Dermis microvascular lymphatic vessel endothelial cell (primary cell): Measurements from ENCODE around the gene ACTL8. TPM values are rescaled to one million over a fixed set of nuclear protein-coding genes. Genes with fewer than 3 reads are reported as not detected.

Experiments
- DNase-seq, 2 donors: peaks; one replicate each; pipeline versions ENCODE4 v3.0.0 to v3.0.0-alpha.2; 2010; ENCODE audit warnings: low read depth in 2 of 2
- total RNA-seq: library from RNA; depleted of rRNA; stranded (reverse); fragments of >200 nt; gene quantifications from 2 replicates; pipeline ENCODE4 v1.2.1, GENCODE V29; 2014

Gene ACTL8
- total RNA-seq, 1 donor from 2014 or later, result not detected

GRCh38 chr1:17770983-17771382, 15.8 kb downstream of the ACTL8 start:
- DNase-seq, result no peak

- no peak for DNase-seq
Observed at GRCh38 chr1:17772615-17773212, 17.6 kb downstream of the ACTL8 start.

- no peak for DNase-seq
Observed at GRCh38 chr1:17773591-17774326, 18.6 kb downstream of the ACTL8 start.

GRCh38 chr1:17774452-17774851, 19.3 kb downstream of the ACTL8 start:
- no peak for DNase-seq

GRCh38 chr1:17775796-17776195, 20.7 kb downstream of the ACTL8 start:
- DNase-seq, result no peak

GRCh38 chr1:17776426-17776825, 21.3 kb downstream of the ACTL8 start:
- no peak for DNase-seq

GRCh38 chr1:17777330-17777729, 22.2 kb downstream of the ACTL8 start:
- no peak for DNase-seq

- no peak for DNase-seq
Observed at GRCh38 chr1:17777818-17778217, 22.7 kb downstream of the ACTL8 start.

- DNase-seq, result no peak
Observed at GRCh38 chr1:17780916-17781315, 25.8 kb downstream of the ACTL8 start.

- no peak for DNase-seq
Observed at GRCh38 chr1:17789926-17790325, 34.8 kb downstream of the ACTL8 start.

- DNase-seq, result no peak
Observed at GRCh38 chr1:17790383-17791054, 35.4 kb downstream of the ACTL8 start.

GRCh38 chr1:17791055-17791390, 35.9 kb downstream of the ACTL8 start:
- no peak for DNase-seq

GRCh38 chr1:17791480-17791879, 36.3 kb downstream of the ACTL8 start:
- no peak for DNase-seq

- DNase-seq, result no peak
Observed at GRCh38 chr1:17792421-17792820, 37.3 kb downstream of the ACTL8 start.

- no peak for DNase-seq
Observed at GRCh38 chr1:17795081-17795809, 40.1 kb downstream of the ACTL8 start.

- DNase-seq, result no peak
Observed at GRCh38 chr1:17795836-17796645, 40.9 kb downstream of the ACTL8 start.

- DNase-seq, result no peak
Observed at GRCh38 chr1:17797478-17797877, 42.3 kb downstream of the ACTL8 start.

GRCh38 chr1:17798011-17798410, 42.9 kb downstream of the ACTL8 start:
- DNase-seq, result no peak

GRCh38 chr1:17798799-17799382, 43.8 kb downstream of the ACTL8 start:
- no peak for DNase-seq

GRCh38 chr1:17799642-17800041, 44.5 kb downstream of the ACTL8 start:
- DNase-seq, result no peak

- DNase-seq, result no peak
Observed at GRCh38 chr1:17802164-17802563, 47.0 kb downstream of the ACTL8 start.
